Thyroid gland (tissue), 4 donors: ENCODE measurements around the gene TTC6.

Source experiments
- POLR2A ChIP-seq, 2 donors: fragments of 450-650 bp; IDR thresholded peaks; one replicate each; pipeline ENCODE4 v1.6.1; 2017; ENCODE audit warnings: antibody characterized with exemption in 2 of 2, mild to moderate bottlenecking in 2 of 2, moderate library complexity in 1 of 2
- TF ChIP-seq, protein P1 (sequence below), 6 experiments: fragments of 200-600 bp in 3 of 6; fragments of 450-650 bp in 3 of 6; sonication (generic) in 3 of 6; IDR thresholded peaks; one replicate each; pipeline ENCODE4 v1.5.1; 2016 to 2019; ENCODE audit warnings: antibody characterized with exemption in 6 of 6, mild to moderate bottlenecking in 2 of 6, inconsistent platforms in 1 of 6, moderate library complexity in 1 of 6

- TF ChIP-seq, protein P1, sequence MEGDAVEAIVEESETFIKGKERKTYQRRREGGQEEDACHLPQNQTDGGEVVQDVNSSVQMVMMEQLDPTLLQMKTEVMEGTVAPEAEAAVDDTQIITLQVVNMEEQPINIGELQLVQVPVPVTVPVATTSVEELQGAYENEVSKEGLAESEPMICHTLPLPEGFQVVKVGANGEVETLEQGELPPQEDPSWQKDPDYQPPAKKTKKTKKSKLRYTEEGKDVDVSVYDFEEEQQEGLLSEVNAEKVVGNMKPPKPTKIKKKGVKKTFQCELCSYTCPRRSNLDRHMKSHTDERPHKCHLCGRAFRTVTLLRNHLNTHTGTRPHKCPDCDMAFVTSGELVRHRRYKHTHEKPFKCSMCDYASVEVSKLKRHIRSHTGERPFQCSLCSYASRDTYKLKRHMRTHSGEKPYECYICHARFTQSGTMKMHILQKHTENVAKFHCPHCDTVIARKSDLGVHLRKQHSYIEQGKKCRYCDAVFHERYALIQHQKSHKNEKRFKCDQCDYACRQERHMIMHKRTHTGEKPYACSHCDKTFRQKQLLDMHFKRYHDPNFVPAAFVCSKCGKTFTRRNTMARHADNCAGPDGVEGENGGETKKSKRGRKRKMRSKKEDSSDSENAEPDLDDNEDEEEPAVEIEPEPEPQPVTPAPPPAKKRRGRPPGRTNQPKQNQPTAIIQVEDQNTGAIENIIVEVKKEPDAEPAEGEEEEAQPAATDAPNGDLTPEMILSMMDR (IDR thresholded peaks at IDR 0.05) = no peak
- TF ChIP-seq POLR2A (IDR thresholded peaks at IDR 0.05) = no peak
These were observed 6.8 kb upstream of the TTC6 start for GRCh38 chr14:37588667-37588955.
